Upper lobe of right lung (tissue), 1 donor: ENCODE measurements around the gene KDR. TPM values are rescaled to one million over a fixed set of nuclear protein-coding genes. Genes with fewer than 3 reads are reported as not detected.

Source experiments
- ATAC-seq: fragments of 200-7000 bp; cut with Tn5 transposase; one replicate; pipeline ENCODE4 v1.9.1; 2020; ENCODE audit warnings: mild to moderate bottlenecking, moderate library complexity
- DNase-seq: peaks from one replicate; pipeline ENCODE4 v3.0.0-alpha.2; 2020
- H3K27ac ChIP-seq: fragments of 200-600 bp; one replicate; pipeline ENCODE4 v1.8.0; 2022
- H3K27me3 ChIP-seq: fragments of 200-600 bp; one replicate; pipeline ENCODE4 v1.8.0; 2022; ENCODE audit warnings: mild to moderate bottlenecking
- H3K36me3 ChIP-seq: fragments of 200-600 bp; one replicate; pipeline ENCODE4 v1.8.0; 2022
- H3K4me1 ChIP-seq: fragments of 200-600 bp; one replicate; pipeline ENCODE4 v1.8.0; 2022
- H3K4me3 ChIP-seq: fragments of 200-600 bp; one replicate; pipeline ENCODE4 v1.8.0; 2022; ENCODE audit warnings: mild to moderate bottlenecking
- H3K9me3 ChIP-seq: fragments of 200-600 bp; one replicate; pipeline ENCODE4 v1.8.0; 2022
- intact Hi-C: fragments of 100-400 bp; cut with DNase I; formaldehyde crosslinking; loops from one replicate; pipeline ENCODE4 v1.11.0; 2022
- total RNA-seq: library from RNA; stranded (reverse); fragmentation: NEBNext Ultra II Directional; extraction: Animal tissue kit (Norgen Biotek cat#: 25700); gene quantifications from one replicate; pipeline ENCODE4 v1.2.1, GENCODE V29; 2021
- TF ChIP-seq, protein P1 (sequence below): fragments of 200-600 bp; IDR thresholded peaks from one replicate; pipeline ENCODE4 v1.8.0; 2022; ENCODE audit warnings: antibody characterized with exemption
- donor health status: DM: no; HTN: yes; CAD: no; lungs with severe emphysema.

The KDR gene
- total RNA-seq, 1 donor from 2014 or later = 48.6 TPM

DNA sequence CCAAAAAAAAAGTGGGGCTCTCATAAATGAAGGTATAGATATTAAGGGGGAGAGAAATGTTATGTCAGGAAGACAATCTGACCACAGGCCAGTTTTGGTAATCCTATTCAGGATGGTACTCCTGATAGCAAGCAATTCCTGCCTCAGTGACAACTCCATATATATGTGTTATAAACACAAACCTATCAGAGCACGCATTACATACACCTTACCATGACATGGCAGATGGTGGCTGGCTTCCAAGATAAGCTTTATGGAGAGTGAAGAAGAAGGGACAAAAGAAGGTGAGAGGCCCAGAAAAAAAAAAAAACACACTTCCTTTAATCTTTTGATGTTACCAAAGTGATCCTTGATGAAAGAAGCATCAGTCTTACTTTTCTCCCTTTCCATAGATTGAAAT, 29.5 kb upstream of the KDR start:
- Histone ChIP-seq H3K4me3 (no peak overlapping the region), H3K9me3 (no peaks in the 10 kb centered on the region), H3K27me3 (peaks cover 5% of the 10 kb centered on the region), H3K4me1 (no peaks in the 10 kb centered on the region), H3K36me3 (no peaks in the 10 kb centered on the region), H3K27ac (no peak overlapping the region)
- intact Hi-C loops = no loop called here
- ATAC-seq = no peak
- no peak for DNase-seq
- TF ChIP-seq, protein P1, sequence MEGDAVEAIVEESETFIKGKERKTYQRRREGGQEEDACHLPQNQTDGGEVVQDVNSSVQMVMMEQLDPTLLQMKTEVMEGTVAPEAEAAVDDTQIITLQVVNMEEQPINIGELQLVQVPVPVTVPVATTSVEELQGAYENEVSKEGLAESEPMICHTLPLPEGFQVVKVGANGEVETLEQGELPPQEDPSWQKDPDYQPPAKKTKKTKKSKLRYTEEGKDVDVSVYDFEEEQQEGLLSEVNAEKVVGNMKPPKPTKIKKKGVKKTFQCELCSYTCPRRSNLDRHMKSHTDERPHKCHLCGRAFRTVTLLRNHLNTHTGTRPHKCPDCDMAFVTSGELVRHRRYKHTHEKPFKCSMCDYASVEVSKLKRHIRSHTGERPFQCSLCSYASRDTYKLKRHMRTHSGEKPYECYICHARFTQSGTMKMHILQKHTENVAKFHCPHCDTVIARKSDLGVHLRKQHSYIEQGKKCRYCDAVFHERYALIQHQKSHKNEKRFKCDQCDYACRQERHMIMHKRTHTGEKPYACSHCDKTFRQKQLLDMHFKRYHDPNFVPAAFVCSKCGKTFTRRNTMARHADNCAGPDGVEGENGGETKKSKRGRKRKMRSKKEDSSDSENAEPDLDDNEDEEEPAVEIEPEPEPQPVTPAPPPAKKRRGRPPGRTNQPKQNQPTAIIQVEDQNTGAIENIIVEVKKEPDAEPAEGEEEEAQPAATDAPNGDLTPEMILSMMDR = no peak

GRCh38 chr4:55154290-55154880, 29.0 kb upstream of the KDR start:
- H3K4me3 ChIP-seq = no peak overlapping the region
- H3K27me3 ChIP-seq = peaks cover 5% of the 10 kb centered on the region
- TF ChIP-seq, protein P1 = no peak
- H3K4me1 ChIP-seq = no peaks in the 10 kb centered on the region
- DNase-seq (no peak), ATAC-seq (peak; percentile 79)
- H3K9me3 ChIP-seq = no peaks in the 10 kb centered on the region
- H3K36me3 ChIP-seq = no peaks in the 10 kb centered on the region
- intact Hi-C loops = no loop called here
- no peak overlapping the region for H3K27ac ChIP-seq

- TF ChIP-seq, protein P1 = no peak
- Histone ChIP-seq H3K27ac (no peak overlapping the region), H3K4me1 (no peaks in the 10 kb centered on the region), H3K36me3 (no peaks in the 10 kb centered on the region), H3K27me3 (no peaks in the 10 kb centered on the region), H3K9me3 (no peaks in the 10 kb centered on the region), H3K4me3 (no peak overlapping the region)
- ATAC-seq (no peak), DNase-seq (no peak)
- intact Hi-C loops = no loop called here
Observed at GRCh38 chr4:55143858-55144257, 18.5 kb upstream of the KDR start.

GRCh38 chr4:55138367-55138766, 13.0 kb upstream of the KDR start:
- no peak overlapping the region for H3K27ac ChIP-seq
- TF ChIP-seq, protein P1 = no peak
- intact Hi-C loops = no loop called here

GRCh38 chr4:55136634-55137033, 11.2 kb upstream of the KDR start:
- no peak overlapping the region for H3K4me3 ChIP-seq
- DNase-seq (no peak), ATAC-seq (no peak)
- H3K36me3 ChIP-seq = no peaks in the 10 kb centered on the region
- no peaks in the 10 kb centered on the region for H3K9me3 ChIP-seq
- H3K27me3 ChIP-seq = no peaks in the 10 kb centered on the region
- H3K27ac ChIP-seq = no peak overlapping the region
- TF ChIP-seq, protein P1 = no peak
- no peaks in the 10 kb centered on the region for H3K4me1 ChIP-seq
- intact Hi-C loops = no loop called here

More at GRCh38 chr4:55138367-55138766, 13.0 kb upstream of the KDR start:
- DNase-seq (no peak), ATAC-seq (no peak)
- no peaks in the 10 kb centered on the region for H3K36me3 ChIP-seq
- no peaks in the 10 kb centered on the region for H3K4me1 ChIP-seq
- no peak overlapping the region for H3K4me3 ChIP-seq
- H3K9me3 ChIP-seq = no peaks in the 10 kb centered on the region
- H3K27me3 ChIP-seq = no peaks in the 10 kb centered on the region

- Histone ChIP-seq H3K27me3 (no peaks in the 10 kb centered on the region), H3K36me3 (no peaks in the 10 kb centered on the region), H3K27ac (no peak overlapping the region), H3K4me3 (no peak overlapping the region), H3K4me1 (no peaks in the 10 kb centered on the region), H3K9me3 (no peaks in the 10 kb centered on the region)
- TF ChIP-seq, protein P1 = no peak
- no peak for DNase-seq
- intact Hi-C loops = no loop called here
- no peak for ATAC-seq
Observed at GRCh38 chr4:55133951-55134350, 8.6 kb upstream of the KDR start.
